HG03196 (cell line): ENCODE data around the gene TBCEL.
"Not testable (repeated sequence)": the region's sequence is repeated elsewhere in the genome, so short reads cannot be mapped to it uniquely, and the experiment has no call there.

Experiments used
- ATAC-seq: cut with Tn5 transposase; IDR thresholded peaks from one replicate; pipeline ENCODE4 v1.9.1; 2021; ENCODE audit not compliant: unreplicated experiment

TBCEL gene

DNA sequence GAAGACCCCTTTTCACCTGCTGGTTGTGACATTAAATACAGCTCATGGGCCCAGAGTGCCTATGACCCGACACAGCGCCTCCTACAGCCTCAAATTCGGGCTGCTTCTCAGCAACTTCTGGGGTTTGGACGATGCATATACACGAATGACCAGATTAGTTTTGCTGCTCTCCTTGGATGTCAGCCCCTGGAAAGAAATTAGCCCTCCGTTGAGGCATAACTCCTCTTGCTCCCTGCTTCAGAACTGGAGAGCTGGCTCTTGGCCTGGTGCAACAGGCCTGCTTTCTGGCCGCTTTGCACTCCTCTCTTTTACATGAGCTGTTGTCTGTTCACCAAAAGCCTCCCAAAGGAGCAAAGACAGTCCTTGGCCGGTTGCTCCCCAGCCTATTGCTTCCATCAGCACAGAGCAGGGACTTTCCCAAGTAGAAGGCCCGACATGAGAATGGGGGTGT, 80.4 kb downstream of the TBCEL start:
- ATAC-seq, result no peak

DNA sequence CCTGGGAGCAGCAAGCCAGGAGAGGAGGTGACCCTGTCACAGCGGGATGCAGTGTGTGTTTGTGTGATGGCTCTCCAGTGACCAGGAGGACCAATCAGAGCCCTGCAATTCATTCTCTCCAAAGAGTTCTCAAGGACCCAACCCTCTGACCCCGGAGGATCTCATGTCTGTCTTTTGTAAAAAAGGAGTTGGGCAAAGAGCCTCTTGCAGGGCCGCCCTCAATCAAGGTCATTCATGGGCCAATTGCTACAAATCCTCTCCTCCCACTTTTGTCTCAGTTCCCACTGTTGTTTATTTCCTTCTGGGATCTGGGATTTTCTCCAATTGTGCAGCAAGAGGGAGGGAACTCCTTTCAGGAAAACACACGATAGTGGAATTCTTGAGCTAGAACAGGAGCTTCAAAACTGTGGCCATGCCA, 81.2 kb downstream of the TBCEL start:
- no peak for ATAC-seq

DNA sequence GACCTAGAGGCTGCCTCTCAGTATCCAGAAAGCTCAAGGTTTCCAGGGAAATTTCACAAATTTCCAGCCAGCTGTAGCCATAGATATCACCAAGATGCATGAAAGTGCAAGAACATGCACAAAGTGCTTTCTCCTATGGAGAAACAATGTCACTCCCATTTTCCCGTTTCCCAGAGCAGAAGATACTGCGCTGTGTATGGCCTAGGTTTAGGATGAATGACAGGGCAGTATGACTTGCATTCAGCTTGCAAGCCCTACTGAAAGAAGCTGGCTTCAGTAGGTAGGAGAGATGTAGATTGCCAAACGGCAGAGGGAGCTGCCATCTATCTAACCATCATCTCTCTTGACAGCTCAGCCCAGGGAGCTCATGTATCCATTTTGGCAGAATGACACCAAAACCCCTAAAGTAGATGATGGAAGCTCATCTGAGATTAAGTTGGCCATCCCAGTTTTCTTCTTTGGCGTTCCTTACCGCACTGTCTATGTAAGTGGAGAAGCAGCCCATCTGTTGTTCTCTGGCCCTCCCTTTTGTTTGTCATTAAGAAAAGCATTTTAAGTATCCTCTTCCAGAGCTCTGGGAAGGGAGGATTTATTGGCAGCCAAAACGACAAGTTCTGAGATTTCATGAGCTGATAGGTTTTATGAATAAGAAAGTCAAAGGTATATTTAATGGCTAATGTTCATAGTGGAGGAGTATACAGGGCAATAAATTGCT, 81.7 kb downstream of the TBCEL start:
- no peak for ATAC-seq

DNA sequence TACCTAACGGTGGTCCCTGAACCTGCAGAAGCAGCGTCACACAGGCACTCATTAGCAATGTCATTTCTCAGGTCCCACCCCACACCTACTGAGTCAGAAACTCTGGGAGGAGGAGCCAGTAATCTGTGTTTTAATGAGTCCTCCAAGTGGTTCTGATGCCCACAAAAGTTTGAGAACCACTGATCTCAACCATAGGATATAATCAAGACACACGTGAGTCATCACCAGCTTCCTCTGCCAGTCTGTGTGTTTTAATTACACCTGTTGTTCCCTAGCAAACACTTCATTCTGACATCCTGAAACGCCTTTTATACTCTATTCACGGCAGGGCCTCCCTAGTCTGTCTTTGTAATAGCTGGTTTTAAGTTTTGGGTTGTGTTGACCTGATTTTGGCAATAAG, 82.9 kb downstream of the TBCEL start:
- ATAC-seq, result no peak

DNA sequence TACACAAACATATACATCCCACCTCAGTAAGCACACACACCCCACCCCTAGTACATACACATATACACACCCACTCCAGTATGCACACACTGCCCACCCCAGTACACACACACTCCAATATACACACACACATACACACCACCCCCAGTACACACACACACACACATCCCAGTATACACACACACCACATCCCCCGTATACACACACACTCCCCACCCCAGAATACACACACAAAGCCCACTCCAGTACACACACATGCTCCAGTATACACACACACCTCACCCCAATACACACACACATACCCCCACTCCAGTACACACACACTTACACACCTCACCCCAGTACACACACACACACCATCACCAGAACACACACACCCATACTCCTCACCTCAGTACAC, 84.5 kb downstream of the TBCEL start:
- ATAC-seq, result no peak

DNA sequence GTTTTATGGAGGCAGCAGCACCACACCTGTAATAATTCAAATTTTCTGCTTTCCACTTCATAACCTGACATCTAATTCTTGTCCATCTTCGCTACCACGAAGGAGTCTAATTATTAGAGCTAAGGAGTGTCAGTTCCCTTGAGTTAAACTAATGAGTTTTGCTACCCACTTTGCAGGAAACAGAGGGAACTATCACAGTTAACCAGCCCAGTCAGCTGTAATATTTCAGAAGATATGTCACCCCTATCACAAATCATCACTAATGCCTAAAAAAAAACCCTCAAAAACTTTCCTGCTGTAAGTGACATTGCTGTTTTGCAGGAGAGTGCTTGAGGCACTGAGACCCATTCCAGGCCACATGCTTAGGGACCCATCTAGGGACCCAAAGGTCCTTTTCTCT, 85.6 kb downstream of the TBCEL start:
- ATAC-seq, result no peak

DNA sequence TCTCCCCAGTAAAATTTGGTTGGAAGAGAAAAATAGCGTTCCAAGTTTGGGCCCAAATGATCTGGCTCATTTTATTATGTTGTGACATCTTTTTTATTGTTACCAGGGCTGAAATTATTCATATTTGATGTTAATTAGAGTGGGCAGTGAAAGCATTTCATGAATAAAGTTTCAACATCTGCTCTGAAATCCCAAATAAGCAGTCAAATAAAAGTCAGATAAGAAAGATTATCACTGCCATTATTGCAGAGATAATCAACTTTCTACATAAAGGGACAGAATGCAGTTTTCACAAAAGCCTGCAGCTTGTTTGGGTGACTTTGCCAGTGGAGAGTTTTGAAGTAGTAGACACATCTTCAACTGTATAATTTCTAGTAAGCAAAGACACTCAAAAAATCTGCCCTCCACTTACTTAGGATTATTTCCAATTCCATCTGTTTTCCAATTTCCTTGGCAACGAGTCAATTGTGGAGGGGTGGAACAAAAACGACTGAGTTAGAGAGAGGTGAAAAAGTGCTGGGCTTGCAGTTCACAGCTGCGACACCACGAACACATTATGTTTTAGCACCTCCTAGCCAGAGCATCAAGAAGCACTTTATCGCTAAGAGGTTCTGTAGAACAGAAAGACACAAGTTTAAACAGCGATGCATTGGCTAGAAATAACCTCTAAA, 86.1 kb downstream of the TBCEL start:
- no peak for ATAC-seq

DNA sequence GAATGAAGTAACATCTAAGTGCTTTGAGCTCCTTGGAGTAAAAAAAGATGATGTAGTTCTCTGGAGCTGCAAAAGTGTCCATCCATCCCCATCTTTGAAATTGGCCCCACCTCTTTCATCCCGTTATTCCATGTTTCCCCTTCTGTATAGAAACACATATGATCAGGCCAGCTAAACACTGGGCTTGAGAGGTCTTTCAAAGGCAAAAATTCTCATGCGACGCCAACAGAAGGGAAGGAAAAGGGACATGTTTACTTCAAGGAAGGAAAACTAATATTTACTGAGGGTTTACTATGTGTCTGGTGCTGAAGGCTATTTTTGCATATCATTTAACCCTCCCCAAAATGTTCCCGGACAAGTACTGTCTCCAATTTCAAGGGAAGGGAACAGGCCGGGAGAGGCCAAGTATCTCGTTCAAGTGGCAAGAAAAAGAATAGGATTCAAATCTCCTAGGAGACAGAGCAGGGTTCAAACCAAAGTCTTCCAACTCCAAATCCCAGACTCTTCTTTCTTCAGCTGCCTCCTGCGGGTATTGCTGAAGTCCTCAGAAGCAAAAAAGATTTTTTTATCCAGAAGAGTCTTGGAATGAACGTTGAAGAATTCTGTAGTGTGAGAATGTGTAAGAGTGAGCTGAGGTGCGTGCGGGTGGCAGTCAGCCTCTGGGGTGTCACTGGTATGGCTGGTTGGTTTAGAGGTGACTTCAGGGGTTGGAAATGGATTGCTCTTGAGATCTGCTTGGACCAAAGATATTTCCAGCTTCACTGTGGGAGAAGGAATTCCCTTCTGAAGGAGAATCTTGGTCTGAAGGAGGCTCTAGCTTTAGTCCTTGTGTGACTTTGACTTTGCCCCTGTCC, 87.2 kb downstream of the TBCEL start:
- no peak for ATAC-seq

DNA sequence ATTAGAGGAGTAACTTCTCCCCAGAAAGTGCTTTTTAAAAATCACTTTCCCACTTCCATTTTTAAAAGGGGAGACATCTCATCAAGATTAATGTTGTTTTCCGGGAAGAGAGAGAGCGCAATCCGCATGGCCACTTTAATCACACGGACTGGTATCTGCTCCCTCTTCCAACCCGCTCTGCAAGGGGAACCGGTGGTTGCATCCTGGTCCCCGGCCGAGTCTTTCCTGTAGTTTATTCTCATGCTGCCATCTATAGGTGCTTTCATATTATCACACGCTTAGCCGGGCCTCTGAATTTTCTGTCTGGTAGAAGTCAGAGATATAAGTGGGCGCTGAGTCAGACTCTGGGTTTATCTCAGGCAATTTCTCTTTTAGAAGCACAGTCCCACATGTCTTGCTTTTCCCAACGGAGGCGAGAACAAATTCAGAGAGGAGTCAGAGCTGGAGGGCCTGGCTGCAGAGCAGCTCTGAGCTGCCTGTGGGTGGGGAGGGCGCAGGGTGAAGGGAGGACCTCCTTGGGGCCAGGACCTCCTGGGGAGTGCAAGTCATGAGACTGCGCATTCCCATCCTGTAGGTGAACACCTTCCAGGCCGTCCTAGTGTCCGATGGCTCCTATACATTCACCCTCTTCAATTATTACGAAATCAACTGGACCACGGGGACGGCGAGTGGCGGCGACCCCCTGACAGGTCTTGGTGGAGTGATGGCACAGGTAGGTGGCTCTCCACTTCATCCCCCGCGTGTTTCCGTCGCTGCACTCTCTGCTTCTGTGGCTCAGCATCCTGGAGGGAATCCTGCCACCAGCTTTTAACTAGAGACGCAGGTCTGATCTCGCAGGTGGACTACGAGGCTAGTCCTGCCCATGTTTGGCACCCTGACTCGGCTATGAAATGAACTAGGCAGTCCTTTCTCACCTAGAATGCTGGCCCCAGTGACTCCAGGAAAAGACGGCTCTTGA, 88.9 kb downstream of the TBCEL start:
- ATAC-seq, result no peak

DNA sequence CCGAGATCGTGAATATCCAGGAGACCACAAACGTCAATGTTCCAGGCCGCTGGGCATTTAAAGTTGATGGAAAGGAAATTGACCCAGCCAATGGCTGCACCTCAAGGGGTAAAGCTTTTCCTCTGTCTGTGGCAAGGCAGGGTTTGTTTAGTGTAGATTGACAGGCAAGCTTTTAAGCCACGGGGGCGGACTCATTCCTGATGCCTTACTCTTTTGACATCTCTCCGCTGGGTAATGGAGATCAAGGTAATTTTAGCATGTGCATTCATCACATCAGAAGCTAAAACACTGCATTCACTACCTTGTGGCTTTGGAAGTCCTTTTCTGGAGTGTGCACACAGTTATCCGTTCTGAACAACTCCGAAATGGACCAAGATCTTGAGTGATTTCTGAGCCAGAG, 89.7 kb downstream of the TBCEL start:
- no peak for ATAC-seq

DNA sequence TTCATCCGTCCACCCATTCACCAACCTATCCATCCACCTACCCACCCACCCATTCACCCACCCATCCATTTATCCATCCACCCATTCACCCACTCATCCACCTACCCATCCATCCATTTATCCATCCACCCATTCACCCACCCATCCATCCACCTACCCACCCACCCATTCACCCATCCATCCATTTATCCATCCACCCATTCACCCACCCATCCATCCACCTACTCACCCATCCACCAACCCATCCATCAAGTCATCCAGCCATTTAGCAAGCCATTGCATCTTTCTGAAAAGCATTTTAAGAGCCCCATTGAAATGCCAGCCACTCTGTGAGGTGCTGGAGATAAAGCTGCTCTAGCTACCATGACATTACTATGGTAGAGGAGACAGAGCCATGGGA, 91.1 kb downstream of the TBCEL start:
- not testable (repeated sequence) for ATAC-seq

DNA sequence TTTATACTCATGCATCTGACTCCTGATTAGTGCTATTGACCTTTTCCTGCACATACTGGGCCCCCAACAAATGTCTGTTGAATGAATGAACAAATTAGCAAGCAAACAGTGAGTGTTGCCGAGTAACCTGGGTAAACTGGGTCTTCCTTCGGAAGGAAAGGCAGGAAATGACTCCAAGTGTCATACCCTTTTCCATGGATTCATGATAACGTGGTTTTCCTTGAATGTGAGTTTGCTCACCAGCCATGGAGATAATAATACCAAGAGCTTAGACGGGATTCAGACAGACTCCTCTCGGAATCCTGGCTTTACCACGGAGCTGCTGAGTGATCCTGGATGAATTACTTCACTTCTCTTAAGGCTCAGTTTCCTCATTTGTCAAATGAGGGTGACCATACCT, 93.9 kb downstream of the TBCEL start:
- no peak for ATAC-seq

DNA sequence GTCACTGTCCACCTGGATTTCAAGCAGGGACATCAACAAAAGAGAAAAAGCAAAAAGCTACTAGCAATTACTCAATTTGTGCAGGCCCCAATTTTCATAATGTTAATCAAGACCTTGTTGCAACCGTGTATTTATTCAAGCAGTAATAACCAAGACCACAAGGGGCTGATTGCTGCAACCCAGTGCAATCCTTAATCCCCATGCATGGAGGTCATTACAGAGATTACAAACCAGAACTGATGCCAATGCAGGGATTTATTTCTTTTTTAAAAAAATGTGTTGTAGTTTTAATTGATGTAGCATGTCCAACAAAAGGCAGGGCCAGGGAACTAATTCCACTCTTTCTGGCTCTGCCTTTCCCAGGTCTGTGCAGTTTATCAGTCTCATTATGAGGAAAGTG, 95.5 kb downstream of the TBCEL start:
- ATAC-seq, result no peak

DNA sequence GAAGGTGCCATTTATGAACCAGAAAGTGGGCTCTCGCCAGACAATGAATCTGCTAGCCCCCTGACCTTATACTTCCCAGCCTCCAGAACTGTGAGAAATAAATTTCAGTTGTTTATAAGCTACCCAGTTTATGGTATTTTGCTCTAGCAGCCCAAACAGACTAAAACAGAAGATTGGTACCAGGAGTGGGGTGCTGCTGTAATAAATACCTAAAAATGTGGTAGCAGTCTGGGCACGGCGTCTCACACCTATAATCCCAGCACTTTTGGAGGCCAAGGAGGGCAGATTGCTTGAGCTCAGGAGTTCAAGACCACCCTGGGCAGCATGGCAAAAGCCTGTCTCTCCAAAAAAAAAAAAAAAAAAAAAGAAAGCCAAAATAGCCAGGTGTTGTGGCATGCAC, 98.4 kb downstream of the TBCEL start:
- no peak for ATAC-seq

DNA sequence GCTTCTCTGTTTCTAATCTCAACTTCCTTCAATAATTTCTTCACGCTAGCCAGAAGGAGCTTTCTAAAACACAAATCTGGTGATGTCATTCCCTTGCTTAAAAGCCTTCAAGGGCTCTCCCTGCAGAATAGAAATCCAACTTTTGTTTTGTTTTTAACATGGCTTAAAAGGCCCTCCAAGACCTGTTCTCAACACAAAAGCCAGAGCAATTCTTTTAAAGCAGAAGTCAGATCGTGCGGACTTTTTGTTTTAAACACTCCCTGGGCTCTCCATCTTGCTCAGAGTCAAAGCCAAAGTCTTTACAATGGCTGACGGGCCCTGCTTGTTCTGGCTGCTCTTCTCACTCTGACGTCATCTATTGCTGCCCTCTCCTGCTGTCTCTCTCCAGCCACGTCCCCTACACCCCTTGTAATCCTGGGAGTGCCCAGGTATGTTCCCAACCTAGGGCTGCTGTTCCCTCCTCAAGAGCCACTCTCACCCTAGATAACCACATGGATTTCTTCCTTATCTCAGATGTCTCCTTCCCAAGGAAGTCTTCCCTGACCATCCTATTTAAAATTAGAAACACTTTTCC, 99.7 kb downstream of the TBCEL start:
- ATAC-seq, result no peak

DNA sequence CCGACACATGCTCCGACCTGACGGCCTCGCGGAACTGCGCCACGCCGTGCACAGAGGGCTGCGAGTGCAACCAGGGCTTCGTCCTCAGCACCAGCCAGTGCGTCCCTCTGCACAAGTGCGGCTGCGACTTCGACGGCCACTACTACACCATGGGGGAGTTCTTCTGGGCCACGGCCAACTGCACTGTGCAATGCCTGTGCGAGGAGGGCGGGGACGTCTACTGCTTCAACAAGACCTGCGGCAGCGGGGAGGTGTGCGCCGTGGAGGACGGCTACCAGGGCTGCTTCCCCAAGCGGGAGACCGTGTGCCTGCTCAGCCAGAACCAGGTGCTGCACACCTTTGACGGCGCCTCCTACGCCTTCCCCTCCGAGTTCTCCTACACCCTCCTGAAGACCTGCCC, 103.9 kb downstream of the TBCEL start:
- no peak for ATAC-seq

DNA sequence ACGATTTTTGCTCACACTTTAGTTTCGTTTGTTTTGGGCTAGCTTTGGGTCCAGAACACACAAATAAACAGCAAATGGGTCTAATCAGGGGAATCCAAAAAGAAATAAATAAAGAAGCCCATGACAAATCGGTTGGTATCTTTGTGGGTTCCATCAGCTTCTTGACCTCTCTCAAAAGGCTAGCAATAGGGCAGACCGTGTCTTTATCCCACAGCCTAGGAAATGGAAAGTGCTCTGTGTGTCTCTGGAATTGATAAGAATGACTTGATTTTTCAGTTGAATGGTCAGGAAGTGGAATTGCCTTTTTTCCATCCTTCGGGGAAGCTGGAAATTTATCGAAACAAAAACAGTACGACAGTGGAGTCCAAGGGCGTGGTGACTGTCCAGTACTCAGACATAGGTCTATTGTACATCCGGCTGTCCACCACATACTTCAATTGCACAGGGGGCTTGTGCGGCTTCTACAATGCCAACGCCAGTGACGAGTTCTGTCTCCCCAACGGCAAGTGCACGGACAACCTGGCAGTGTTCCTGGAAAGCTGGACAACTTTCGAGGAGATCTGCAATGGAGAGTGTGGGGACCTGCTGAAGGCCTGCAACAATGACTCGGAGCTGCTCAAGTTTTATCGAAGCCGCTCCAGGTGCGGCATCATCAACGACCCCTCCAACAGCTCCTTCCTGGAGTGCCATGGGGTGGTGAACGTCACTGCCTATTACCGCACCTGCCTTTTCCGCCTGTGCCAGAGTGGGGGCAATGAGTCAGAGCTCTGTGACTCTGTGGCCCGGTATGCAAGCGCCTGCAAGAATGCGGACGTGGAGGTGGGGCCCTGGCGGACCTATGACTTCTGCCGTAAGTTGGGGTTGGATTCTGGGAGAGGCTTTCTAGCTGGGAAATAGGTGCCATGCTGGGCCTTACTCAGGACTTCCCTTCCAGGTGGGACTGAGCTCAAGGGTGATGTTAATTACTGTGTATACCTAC, 105.7 kb downstream of the TBCEL start:
- ATAC-seq, result no peak

DNA sequence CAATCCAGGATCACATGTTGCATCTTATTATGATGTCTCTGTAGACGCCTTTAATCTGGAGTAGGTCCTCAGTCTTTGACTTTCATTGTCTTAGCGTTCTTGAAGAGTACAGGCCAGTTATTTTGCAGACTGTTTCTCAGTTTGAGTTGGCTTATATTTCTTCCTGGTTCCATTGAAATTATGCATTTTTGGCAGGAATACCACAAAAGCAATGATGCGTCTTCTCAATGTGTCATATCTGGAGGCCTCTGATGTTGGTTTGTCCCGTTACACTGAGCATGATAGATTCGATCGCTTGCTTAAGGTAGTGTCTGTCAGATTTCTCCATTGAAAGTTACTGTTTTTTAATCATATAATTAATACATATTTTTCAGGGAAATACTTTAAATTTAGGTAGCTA, 107.8 kb downstream of the TBCEL start:
- no peak for ATAC-seq
